DMS79 treated with DMSO at 0.1 percent for 48 hours (cell line): ENCODE results near the gene ADORA2B.
"Not testable (repeated sequence)": the region's sequence is repeated elsewhere in the genome, so short reads cannot be mapped to it uniquely, and the experiment has no call there.

Source experiments
- DNase-seq: peaks from one replicate; lab custom pipeline; 2025; lab: John Stamatoyannopoulos, UW

The ADORA2B gene

DNA sequence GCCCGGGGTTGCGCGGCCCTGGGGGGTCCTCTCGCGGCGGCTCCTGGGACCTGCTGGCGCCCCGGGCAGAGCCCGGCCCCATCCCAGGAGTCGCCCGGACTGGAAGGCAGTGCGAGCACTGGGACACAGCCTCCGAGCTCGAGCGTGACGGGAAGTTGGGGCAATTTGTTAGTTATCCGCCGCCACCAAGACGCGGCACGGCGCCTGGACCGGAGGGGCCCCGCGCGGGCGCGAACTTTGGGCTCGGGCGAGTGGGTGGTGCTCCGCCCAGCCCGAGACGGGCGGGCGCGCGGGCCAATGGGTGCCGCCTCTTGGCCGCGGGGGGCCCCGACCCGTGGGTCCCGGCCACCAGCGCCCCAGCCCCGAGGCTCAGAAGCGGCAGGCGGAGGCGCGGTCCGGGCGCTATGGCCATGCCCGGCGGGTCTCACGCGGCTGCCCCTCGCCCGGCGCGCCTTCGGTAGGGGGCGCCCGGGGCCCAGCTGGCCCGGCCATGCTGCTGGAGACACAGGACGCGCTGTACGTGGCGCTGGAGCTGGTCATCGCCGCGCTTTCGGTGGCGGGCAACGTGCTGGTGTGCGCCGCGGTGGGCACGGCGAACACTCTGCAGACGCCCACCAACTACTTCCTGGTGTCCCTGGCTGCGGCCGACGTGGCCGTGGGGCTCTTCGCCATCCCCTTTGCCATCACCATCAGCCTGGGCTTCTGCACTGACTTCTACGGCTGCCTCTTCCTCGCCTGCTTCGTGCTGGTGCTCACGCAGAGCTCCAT, at the start of gene ADORA2B:
TSS of gene ADORA2B (plus strand) at position 372 of the 768 bp plus-strand sequence. CDS start at position 491, 119 bp downstream.
- peak; percentile 2 for DNase-seq

DNA sequence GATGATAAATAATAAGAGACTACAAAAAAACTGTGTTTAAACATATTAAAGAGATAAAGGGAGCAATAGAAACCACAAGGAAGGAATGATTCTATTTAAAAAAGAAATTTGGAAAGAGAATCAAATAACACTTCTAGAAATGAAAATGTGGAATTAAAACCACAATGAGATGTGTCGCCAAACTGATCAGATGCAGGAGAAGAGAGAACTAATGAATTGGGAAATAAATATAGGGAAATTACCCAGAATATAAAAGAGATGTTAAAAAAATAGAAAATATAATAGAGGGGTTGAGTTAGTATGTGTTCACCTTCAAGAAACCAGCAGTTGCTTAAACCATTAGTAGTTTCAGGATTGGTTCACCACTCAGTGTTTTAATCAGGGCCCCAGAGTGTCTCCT, 48.7 kb upstream of the ADORA2B start:
- no peak for DNase-seq

DNA sequence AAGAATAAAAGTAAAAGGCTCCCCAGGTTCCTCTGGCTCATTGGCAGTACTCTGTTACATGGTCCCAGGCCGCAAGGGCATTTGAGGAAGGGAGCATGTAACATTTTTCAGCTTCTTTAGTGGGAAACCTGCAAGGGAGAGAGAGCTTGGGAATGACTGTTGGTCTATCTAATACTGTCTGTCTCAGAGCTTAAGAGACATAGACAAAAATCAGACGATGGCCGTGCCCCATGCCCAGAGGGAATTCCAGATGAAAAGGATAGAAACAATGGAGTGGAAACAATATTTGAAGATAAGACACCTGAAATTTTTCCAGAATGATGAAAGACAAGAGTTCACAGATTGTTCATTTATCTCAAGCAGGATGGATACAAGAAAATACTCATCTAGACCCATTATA, 48.1 kb upstream of the ADORA2B start:
- no peak for DNase-seq

DNA sequence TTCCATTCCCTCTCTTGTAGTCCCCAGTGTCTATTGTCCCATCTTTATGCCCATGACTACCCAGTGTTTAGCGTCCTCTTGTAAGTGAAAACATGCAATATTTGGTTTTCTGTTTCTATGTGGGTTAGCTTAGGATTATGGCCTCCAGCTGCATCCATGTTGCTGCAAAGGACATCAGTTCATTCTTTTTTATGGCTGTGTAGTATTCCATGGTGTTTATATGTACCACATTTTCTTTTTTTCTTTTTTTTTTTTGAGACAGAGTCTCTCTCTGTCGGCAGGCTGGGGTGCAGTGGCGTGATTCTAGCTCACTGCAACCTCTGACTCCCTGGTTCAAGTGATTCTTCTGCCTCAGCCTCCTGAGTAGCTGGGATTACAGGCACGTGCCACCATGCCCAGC, 45.3 kb upstream of the ADORA2B start:
- DNase-seq: not testable (repeated sequence)

DNA sequence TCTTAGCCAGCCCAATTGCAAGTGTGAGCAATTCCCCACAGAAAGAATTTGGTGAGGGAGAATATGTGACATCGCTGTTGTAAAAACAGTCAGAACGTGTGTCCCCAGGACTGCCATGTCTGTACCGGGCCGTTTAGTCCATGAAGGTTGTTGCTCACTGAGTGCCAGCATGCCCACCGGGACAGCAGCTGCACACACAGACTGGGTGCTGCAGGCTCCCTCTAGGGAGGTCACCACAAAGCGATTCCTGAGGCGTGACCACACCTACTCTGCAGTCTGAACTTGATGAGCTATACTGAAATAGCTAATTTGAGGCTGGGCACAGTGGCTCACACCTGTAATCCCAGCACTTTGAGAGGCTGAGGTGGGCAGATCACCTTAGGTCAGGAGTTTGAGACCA, 44.1 kb upstream of the ADORA2B start:
- DNase-seq: no peak

DNA sequence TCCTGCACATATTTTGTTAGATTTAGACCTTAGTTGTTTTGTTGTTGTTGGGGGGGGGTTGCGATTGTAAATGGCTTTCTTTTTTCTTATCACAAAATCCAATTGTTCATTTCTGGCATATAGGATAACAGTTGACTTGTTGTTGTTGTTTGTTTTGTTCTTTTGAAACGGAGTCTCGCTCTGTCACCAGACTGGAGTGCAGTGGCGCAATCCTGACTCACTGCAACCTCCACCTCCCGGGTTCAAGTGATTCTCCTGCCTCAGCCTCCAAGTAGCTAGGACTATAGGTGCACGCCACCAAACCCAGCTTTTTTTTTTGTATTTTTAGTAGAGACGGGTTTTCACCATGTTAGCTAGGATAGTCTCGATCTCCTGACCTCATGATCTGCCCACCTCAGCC, 39.7 kb upstream of the ADORA2B start:
- DNase-seq: not testable (repeated sequence)

DNA sequence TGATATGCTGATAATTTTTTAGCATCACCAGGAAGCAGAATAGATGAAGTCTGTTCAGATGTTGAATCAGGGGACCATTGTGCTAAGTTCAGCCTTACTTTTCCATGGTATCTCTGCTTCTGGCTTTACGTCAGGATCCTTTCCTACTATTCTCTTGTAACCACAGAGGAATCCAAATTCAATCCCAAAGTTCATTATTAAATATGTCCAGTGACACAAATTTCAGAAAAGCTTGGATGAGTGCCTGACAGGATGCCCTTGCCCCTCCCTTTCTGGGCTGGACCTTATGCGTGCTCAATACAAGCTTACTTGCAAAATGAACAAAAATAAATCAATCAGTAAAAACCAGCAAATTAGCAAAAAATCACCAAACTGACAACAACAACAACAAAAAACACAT, 37.6 kb upstream of the ADORA2B start:
- no peak for DNase-seq

DNA sequence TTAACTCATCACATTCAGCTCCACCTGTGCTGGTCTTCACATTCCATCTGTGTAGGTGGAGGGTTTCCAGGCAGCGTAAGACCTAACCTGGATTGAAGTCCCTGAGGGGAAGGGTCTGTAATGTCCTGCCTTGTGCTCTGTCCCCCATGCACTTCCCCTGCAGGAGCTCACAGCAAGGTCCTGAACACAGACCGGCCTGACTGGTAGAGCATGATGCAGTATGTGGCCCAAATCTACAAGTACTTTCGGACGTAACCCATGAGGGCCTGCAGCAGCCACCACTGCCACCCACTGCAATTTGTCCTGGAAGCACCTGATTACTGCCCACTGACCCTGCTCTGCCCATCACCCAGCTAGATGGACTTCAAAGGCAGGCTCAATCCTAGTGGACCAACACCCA, 36.6 kb upstream of the ADORA2B start:
- DNase-seq: no peak

DNA sequence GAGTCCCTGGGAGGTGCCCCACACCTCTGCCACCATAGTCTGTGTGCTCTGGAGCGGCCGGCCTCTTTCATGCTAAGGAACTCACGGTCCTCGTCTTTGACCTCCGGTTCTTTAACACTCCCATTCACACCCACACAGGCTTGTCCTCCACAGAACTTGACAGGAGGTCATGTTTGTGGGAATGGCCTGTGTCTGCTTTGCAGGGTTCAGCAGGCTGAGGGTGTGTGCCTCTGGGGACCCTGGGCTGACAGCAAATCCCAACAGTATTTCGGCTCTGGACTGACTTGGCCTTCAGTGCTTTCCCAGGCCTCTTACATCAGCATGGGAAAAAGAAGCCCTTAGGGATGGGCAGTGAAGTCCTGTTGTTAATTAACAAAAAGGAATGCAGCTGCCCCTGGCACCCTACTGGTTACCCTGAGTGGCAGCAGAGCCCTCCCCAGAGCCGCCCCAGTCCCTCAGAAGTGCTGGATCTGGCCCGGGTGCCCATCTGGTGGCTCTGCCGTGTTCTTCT, 35.4 kb upstream of the ADORA2B start:
- DNase-seq: no peak

DNA sequence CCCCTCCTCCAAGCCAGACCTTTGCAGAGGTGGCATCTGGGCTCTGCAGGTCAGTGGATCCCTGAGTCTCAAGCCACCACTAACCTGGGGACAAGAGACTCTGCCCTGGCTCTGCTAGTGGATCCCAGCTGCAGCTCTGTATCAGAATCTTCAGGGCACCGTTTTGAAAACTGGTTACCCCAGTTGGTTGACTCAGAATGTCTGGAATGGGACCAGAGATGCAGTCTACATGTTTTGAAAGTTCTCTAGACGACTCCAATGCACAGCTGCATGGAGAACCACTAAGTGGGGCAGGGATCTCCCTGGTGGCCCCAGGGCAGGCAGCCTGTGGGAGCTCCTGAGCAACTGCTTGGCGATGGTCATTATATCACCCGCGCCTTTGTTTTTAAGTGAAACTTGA, 34.1 kb upstream of the ADORA2B start:
- no peak for DNase-seq

DNA sequence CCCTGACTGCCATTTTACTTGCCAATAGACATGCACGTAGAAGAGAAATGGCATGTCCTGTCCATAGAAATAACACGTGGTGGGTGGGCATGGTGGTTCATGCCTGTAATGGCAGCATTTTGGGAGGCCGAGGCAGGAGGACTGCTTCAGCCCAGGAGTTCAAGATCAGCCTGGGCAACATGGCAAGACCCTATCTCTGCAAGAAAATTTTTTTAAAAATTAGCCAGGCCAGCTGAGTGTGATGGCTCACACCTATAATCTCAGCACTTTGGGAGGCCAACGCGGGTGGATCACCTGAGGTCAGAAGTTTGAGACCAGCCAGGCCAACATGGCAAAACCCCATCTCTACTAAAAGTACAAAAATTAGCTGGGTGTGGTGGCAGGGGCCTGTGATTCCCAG, 33.2 kb upstream of the ADORA2B start:
- not testable (repeated sequence) for DNase-seq

DNA sequence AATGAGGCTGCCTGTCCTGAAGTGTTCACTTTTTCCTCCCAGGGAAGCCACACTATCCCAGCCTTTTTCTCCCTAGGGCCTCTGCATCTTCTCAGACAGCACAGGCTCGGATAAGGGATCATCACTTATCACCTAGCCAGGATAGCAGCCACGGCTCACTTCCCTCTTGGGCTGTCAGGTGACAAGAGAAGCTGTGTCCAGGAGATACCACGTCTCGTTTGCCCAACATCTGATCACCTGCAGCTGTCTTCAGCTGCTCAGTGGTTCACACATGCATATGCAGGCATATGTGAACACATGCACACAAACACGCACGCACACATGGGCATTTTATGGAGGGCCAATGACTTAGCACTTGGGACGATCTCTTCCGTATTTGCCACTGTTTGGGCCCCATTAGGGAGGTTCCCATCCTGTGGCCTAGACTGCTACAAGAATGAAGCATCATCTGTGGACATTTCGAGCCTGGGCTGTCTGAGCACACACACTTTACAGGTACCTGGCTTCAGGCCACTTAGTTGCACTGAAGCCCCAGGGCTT, 32.4 kb upstream of the ADORA2B start:
- no peak for DNase-seq

DNA sequence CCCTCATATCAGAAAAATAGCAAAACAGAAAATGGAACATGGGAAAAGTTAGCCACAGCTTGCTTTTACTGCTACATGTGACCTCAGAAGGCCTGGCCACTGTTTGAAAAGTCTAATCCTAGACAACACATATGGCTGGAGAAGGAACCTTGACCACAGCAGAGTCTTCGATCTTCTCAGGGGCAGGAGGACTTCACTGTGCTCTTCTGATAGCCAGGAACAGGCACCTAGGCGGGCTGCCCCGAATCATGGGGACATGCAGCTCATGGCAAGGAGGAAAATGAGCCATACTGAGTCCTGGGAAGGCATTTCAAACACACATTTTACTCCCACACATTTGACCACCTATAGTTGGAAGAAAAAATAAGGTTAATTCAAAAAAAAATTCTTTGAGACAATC, 31.1 kb upstream of the ADORA2B start:
- no peak for DNase-seq

DNA sequence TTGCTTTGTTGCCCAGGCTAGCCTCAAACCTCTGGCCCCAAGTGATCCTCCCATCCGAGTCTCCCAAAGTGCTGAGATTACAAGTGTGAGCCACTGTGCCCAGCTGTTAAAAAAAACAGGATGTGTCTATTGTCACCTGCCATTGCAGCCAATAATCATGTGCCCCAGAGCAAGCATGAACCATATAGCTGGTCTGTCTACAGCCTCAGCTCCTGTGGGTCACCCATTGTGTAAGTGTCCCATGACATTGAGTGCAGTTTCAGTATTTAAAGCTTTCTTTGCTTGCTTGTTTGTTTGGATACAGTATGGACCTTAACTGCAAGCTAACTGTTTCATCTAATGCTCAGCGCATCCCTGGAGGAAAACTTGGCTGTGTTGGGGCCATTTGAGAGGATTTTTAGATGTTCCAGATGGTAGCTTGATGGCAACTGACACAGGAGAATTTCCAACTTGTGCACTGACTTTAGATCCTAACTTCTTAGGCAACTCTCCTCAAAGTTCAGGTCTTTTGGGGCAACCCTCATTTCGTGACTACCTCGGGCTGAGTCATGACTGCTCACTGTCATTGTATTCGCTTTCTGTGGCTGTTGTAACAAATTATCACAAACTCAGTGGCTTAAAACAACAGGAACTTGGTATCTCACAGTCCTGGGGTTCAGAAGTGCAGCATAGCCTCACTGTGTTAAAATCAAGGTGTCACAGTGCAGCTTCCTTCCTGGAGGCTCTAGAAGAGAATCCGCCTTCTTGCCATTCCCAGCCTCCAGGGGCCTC, 30.3 kb upstream of the ADORA2B start:
- no peak for DNase-seq

DNA sequence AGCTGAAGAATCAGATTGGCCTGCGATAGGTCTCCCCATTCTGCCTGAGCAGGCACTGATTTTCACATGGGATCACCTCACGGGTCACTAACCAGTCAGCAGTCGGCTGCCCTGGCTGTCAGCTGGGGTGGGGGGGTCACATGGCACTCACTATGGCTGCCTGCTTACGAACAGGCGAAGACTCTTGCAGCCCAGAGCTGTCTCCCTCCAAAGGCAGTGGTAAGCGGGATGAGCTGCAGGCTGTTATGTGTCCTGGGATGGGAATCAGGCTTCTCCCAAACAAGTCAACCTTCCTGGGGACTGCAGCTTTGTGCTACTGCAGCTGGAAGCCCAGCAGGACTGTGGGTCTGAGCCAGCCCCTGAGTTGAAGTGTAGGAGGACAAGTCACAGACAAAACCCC, 29.0 kb upstream of the ADORA2B start:
- no peak for DNase-seq

DNA sequence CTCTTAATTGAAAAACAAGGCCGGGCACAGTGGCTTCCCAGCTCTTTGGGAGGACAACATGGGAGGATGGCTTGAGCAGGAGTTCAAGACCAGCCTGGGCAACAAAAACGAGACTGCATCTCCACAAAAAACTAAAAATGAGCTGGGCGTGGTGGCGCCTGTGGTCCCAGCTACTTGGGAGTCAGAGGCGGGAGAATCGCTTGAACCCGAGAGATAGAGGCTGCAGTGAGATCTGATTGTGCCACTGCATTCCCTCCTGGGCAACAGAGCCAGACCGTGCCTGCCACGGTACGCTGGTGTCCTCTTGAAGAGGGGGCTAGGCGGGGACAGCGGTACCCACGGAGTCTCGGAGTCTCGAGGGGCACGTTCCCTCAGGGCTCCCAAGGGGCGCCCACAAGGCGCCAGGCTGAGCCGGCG, 27.9 kb upstream of the ADORA2B start:
- DNase-seq: no peak

DNA sequence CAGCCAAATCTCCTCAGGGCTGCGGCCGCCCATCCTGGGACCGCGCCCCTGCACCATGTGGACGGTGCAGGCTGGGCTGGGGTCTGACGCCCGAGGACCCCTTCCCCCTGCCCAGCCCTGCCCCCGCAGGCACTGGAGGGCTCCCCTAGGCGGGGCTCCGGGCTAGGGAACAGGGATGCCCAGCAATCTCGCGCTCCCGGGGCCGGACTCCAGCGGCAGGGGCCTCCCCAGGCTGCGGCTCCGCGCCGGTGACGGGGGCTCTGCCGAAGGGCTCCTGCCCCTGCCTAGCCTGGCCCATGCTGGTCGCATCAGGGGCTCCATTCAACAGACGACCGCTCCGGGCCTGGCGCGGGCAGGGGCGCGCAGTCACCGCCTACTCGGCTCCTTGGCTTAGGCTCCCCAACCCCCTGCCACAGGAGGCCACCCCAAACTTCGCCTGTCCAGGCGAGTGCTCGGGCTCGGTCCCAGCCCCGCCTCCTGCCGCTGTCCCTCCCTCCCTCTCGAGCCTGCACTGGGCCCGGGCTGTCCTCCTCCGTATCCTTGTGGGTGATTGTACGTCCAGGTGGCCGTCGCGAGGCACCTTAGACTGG, 27.4 kb upstream of the ADORA2B start:
- no peak for DNase-seq

DNA sequence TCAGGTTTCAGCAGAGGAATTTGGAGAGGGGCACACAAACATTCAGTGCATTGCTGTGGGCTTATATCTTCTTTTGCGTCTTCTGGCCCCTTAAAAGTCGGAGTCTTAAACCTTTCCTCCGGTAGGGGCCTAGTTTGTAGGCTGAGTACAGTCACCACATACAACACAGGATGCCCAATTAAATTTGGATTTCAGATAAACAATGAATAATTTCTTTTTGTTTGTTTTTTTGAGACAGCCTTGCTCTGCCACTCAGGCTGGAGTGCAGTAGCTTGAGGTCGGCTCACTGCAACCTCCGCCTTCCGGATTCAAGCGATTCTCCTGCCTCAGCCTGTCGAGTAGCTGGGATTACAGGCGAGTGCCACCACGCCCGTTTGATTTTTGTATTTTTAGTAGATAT, 26.7 kb upstream of the ADORA2B start:
- DNase-seq: no peak

DNA sequence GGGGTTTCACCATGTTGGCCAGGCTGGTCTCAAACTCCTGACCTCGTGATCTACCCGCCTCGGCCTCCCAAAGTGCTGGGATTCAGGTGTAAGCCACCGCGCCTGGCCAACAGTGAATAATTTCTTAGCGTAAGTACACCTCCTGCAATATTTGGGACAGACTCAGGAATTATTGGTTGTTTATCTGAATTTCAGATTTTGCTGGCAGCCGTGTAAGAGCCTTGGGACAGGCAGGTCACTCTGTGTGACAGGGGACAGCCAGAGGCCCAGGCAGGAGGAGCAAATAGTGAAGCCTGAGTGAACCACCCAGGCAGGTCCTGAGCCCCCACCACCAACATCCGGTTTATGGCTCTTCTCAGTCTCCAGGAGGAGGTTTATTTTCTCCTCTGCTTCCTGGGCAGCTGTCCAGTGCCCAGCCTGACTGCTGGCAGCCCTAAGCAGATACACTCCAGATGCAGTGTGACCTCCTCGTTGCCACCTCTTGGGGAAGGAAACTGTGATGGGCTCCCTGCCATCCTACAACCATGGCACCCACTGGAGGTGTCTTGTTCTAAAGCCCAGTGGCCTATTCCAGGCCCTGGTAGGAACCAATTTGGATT, 26.2 kb upstream of the ADORA2B start:
- no peak for DNase-seq

DNA sequence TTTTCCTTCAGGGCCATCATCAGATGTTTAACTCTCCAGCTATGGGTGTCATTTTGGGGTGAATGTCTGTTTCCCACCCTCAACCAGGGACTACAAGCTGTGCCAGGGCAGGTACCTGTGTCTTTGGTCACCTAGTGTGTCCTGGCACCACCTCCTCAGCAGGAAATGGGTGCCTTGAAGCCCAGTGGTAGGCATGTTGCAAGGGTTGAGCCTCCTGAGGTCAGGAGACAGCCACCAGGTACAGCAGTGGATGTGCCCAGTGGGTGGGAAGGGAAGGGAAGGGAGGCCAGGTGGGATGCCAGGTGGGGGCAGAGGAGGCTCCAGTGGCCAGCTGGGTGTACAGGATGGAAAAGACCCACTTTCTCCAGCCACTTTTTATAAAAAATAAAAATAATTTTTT, 25.5 kb upstream of the ADORA2B start:
- no peak for DNase-seq

DNA sequence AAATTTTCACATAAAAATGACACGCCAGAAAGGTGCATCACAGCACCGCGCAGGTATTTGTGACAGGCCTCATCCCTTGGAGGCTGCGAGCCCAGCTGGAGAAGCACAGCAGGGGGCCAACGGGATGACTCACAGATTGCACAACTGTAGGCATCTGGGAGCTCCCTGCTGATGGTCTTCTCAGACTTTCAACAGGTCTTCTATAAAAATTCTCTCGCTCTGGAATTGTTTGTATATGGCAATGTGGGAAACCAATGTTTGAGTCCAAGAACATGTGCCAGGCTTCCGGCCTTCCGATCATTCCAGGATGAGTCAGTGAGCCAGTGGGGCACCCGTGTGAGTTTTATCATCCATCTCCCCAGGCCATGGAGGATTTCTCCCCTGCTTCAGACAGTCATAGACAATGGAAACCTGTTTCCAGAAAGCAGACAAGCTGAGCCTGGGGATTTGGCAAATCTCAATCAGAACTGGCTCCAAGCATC, 24.1 kb upstream of the ADORA2B start:
- no peak for DNase-seq

DNA sequence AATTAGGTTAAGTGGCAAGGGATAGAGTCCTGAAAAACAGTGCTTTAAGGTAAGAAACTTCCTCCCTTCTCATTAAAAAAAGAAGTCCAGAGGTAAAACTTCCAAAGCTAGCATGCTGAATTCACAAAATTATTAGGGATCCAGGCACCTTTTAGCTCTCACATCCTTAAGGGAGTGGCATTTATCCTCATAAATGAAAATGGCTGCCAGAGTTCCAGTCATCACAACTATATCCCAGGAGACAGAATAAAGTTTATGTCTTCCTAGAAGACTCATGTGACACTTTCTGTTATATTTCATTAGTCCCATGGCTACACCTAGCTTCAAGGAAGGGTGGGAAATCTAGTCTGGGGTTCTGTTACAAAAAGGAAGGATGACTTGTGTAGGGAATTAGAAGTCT, 23.3 kb upstream of the ADORA2B start:
- DNase-seq: no peak
